GM19238 (cell line): ENCODE data around the gene HIGD2A.

ENCODE experiments used
- DNase-seq: peaks from one replicate; pipeline ENCODE4 v3.0.0; 2011; ENCODE audit warnings: low spot score; ENCODE audit not compliant: insufficient read length

HIGD2A gene

DNA sequence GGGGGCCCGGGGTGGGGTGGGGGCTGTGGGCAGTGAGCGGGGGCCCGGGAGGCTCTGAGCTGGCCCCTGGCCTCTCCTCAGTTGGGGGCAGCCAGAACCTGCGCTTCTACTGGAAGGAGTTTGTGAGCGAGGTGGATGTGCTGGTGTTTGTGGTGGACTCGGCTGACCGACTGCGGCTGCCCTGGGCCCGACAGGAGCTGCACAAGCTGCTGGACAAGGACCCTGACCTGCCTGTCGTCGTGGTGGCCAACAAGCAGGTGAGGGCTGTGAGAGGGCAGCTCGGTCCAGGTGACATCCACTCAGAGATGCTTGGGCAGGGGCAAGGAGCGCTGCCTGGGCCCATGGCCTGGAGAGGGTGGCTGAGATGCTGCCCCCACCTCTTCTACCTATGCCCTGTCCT is 19.8 kb upstream of the HIGD2A start:
- DNase-seq, result no peak

DNA sequence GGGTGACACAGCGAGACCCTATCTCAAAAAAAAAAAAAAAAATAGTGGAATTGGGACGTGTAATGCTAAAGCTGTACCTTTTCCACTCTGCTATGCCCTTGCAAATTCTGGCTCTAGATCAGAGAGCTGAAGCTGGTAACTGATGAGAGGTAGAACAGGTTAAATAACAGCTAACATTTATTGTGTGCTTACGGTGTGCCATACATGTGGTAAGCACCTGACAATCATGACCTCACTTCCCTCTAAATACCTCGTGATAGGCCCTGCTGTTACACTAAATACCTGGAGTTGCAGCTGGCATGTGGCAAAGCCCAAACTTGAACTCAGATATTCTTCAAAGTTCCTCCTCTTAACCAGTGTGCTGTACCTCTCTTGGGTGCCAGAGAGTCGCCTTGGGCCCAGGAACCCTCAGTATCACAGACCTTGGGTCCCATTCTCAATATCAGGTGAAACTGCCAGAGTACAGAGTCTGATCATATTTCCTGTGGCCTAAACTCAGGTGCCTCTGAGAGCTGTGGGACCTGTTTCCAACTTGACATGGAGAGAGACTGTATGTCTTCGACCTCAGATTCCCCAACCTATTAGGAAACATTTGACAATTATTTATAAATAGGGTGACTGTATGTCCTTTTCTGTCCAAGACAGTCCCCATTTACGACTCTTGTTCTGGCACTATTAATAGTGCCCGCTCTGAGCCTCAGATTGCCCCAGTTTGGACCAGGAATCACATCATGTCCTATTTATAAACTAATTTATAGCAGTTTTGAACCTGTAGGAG is 18.4 kb upstream of the HIGD2A start:
- DNase-seq, result no peak

DNA sequence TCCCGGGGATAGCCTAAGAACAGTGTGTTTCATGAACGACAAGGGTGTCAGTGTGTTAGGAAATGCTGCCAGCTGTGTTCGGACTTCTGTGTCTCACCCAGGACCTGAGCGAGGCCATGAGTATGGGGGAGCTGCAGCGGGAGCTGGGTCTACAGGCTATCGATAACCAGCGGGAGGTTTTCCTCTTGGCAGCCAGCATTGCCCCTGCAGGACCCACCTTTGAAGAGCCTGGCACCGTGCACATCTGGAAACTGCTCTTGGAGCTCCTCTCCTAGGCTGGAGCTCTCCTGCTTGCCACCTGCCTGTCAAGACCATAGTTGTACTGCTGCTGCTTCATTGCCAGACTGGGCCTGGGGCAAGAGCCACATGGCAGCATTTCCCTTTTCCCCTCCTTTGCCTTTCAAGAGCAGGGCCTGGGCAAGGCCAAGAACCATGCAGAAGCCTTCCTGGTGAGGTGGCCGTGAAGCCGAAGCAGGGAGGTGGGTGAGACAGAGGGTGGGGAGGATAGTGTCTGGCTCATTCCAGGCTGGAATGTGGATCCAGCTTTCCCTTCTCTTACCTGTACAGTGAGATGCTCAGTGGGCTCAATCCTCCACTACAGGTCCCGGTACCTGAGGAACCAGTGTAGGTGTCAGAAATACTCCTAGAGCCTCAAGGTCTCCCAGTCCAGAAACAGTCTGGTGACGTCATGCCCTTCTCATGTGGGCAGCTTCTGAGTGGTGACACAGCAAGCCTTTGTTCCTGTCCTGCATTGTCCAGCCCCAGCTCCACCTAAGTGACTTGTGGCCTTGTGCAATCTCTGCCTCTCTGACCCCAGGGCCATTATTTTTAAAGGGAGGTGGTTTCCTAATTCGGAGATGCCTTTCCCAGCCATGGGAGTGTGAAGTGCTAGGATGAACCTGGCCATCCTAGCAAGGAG is 16.7 kb upstream of the HIGD2A start:
- DNase-seq, result no peak

DNA sequence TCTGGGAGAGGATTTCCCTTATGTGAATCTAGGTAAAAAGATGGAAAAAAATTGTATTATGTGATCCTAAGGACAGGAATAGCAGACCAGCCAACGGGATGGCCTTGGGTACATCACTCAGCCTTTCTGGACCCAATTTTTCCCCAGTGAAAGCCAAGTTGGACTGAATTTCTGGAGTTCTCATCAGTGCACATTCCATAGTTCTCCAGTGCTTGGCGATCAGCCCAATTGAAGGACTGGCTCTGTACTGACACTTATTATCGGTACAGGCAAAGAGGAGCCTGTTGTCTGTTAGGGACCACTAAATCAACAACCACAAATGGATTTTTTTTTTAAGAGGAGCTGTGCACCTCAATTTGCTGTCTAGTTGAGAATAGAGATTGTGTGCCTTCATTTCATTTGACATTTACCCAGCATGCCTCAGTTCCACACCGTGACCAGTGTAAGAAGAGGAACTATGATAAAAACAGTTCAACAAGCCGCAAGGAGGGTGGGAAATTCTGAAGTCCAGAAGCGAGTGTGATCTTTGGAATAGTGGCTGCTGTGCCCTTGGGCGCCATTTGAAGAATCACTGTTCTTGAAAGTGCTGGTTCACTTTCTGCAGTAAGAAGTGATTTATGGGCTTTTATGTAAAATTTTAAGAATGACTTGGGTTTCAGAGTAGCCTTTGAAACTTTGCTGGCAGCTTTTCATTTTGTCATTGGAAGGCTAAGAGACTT is 15.3 kb upstream of the HIGD2A start:
- no peak for DNase-seq

DNA sequence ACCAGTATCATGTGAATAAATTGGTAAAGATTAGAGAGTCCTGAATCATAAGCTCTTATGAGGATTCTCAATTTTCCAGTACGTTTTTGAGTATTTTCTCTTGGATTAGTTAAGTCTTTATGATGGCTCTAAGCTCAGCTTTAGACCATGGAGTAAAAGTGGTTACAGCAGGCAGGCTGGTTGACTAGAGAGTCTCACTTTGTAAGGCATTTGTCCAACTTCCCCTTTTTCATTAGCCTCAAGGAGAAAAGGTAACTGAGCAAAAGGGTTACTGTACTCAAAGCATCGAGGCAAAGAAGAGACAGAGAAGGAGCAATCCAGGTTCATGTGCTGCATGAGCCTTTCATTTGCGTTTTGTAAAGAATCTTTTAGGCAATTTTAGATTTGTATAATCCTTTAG is 8.7 kb upstream of the HIGD2A start:
- no peak for DNase-seq

DNA sequence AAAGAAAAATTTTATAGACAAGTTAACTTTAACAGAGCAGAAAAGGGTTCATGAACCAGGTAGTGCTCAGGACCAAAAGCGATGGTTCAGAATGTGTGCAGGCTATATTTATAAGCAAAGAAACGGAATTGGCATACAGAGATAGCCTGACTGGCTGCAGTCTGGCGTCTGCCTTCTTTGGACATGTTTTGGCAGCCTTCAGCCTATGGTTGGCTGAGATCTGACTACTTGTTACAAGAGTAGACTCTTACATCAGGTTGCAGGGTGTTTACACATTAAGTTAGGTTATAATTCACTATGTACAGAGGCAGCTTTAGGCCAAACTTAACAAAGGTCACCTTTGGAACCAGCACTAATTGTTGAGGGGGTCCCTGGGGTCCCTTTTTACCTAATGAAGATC is 7.1 kb upstream of the HIGD2A start:
- DNase-seq, result no peak

DNA sequence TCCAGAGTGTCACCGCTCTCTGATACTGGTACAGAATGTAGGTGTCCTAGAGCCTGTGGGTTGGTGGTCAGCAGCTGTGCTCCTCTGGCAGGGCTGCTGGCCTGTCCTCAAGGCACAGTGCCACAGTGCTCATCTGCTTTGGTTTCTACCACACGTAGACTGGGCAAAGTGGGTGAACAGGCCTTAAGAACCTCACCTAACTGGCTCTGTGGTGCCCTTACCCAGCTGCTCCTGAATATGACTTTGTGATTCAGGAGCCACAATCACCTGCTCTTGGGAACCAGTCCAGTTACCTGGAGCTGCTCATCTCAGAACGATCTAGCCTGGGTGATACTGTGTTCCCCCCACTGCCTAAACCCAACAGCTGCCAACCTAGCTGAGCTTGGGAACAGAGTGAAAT is 6.6 kb upstream of the HIGD2A start:
- no peak for DNase-seq

DNA sequence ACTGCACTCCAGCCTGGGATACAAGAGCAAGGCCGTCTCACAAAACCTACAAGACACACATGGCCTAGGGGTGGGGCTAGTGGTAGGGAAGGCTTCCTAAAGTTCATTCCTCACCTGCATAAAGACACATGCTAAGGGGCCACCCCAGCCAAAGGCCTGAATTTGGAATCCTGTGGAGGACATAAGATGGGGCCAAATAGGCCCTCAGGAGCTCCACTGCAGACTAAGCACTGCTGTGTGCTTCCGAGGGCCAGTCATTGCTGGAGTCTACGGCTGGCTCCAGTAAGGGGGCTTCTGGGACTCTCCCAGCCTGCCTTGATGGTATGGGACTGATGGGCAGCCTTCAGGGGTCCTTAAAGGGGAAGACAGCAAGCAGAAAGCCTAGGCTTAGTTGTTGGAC is 5.8 kb upstream of the HIGD2A start:
- no peak for DNase-seq

DNA sequence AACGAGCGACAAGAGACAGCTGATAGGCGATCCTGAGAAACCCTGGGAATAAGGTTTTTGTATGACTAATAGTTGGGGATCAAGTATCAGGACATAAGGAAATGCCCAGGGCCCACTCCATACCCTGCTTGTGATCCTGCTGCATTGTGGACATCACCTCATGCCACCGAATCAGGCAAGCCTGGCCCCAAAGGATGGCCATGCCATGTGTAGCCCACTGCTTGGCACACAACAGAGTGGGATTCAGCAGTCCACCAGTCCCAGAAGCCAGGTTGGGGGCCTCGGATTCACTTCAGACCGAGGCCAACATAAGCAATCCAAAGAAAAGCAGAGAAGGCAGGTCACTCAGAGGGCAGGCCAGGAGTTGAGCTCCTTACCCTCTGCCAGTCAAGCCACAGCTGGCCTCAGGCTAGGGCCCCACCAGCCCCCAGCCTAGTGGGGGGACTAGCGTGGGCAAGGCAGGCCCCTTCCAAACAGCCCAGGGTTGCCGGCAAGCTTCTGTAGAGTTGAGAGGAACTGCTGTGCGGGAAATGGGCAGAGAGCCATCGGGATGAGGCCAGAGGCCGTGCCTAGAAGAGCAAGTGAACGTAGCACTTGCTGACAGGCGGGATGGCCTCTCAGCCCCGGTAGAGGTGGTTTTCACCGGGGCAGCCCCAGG is 5.2 kb upstream of the HIGD2A start:
- no peak for DNase-seq

DNA sequence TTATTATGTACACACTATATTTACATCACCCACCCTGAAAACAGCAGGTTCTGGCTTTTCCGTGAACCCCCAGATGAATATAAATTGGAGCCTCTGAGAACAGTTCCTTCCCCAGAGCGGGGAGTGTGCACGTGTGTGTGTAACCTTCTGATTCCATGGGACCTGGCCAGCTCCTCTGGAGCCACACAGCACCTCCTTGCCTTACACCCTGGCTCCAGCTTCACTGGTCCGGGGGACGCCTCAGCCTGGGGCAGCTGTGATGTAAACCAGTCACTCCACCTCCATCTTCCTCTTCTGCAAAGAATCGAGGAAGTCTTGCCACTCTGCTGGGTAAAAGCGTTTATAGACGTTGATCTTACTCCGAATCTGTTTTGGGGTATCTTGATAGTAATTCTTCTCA is 4.6 kb upstream of the HIGD2A start:
- no peak for DNase-seq

DNA sequence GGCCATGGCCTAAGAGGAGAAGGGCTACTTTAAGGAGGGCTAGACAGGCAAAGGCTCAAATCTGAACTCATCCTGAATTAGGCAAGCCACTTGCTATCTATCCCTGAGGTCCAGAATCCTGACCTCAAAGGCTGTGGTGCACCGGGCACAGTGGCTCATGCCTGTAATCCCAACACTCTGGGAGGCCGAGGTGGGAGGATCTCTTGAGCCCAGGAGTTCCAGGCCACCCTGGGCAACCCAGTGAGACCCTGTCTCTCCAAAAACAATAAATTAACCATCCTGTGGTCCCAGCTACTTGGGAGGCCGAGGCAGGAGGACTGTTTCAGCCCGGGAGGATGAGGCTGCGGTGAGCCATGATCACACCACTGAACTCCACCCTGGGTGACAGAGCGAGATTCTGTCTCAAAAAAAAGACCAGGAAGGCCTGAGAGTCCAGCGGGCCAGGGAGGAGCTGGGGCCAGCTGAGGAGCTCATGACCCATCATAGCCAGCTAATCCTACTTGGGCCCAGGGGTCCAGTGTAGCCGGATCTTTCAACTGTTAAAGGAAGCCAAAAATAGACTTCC is 4.1 kb upstream of the HIGD2A start:
- no peak for DNase-seq

DNA sequence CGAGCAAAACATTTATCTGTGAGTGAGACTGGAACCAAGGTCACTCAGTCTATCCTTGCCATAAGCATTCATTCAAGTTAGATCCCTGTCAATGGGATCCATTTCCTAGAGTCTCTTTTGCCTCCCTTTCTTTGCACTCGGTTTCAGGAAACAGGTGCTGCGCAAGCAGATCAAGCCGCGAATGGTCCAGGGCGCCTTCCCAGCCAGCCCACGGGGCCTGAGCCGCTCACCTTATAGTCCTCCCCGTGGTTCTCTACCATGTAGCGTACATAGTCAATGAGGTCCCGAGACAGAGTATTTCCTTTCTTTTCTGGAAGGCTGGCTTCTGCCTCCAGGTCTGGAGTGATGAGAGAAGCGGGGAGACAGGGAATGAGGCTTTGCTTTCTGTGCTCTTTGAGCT is 3.6 kb upstream of the HIGD2A start:
- no peak for DNase-seq

DNA sequence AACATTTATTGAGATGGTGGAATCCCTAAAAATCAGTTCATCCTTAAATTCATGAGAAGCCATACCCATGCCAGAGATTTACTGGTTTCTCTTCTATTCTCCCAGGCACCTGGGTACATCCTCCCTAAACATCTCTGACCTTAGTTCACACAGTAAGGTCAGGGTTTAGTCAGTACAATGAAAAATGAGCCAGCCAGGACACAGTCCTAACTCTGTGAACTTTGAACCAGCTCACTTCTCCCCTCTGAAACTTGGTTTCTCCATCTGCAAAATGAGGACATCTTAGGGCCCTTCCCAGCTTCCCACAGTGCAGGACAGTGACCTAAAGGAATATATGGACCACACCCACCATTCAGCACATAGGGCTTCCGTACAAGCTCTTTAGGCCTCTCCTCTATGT is 2.1 kb upstream of the HIGD2A start:
- DNase-seq, result no peak

DNA sequence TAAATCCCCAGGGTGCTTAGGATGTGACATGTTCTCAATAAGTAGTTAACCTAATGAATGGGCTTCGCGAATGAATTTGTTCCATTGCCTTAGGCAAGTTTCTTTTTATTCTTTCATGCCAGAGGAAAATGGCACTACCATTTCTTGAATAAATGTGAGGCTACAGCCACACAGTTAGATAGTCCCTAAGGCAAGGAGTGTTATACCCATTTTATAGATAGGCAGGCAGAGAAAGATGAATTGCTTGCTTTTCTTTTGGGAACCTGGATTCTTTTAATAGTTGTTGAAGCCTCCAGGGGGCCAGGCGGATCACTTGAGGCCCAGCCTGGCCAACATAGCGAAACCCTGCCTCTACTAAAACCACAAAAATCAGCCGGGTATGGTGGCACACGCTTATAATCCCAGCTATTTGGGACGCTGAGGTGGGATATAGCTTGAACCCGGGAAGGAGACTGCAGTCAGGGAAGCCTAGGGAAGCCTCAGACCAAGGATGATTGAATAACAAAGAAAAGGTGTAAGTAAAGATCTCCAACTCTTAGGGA is 1.1 kb upstream of the HIGD2A start:
- DNase-seq, result no peak

DNA sequence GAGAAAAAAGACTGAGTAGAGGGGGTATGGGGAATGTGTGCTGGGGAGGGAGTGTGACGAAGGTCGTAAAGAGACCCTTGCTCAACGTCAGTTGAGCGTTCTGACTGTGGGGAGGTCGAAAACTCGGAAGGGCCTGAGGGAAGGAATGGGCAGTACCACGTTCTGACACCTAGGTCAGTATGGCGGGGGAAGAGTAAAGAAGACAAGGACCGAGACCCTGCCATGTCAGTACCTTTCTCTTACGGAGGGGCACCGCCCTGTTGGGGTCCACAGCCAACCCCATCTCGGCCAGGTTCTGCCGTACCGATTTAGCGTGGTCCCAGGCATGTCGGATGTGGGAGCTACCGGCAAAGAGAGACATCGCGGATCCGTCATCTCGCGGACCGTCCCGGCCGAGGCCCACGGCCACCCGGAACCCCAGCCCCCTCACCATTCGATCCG is 528 bp upstream of the HIGD2A start:
- DNase-seq, result no peak

DNA sequence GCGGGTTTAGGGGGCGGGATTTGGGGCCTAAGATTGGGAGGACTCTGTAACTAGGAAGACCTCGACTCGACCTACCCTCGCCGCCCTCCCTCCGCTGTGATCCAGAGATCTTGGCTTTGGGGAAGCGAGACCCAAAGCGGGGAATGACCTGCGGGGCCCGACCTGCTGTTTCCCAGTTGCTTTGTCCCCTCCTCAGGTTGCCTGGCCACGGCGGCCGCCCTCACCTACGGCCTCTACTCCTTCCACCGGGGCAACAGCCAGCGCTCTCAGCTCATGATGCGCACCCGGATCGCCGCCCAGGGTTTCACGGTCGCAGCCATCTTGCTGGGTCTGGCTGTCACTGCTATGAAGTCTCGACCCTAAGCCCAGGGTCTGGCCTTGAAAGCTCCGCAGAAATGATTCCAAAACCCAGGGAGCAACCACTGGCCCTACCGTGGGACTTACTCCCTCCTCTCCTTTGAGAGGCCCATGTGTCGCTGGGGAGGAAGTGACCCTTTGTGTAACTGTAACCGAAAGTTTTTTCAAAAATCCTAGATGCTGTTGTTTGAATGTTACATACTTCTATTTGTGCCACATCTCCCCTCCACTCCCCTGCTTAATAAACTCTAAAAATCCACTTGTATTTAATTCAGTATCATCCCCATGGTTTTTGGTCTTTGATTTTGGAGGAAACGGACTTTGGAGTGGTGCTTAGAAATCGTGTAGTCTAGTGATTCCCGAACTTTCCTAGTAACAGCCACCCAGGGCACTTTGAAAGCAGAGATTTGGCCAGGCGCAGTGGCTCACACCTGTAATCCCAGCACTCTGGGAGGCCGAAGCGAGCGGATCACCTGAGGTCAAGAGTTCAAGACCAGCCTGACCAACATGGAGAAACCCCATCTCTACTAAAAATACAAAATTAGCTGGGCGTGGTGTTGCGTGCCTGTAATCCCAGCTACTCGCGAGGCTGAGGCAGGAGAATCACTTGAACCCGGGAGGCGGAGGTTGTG is 878 bp downstream of the HIGD2A start:
- DNase-seq, result no peak

DNA sequence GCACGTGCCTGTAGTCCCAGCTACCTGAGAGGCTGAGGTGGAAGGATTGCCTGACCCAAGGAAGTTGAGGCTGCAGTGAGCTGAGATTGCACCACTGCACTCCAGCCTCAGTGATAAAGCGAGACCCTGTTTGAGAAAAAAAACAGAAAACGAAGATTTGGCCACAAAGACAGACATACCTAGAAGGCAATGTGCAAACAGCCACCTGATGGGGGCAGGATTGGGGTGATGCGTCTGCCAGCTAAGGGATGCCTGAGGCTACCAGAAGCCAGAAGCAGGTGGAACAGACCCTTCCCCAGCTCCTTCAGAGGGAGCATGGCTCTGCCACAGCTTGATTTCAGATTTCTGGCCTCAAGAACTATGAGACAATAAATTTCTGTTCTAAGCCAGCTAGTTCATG is 2.9 kb downstream of the HIGD2A start:
- no peak for DNase-seq

DNA sequence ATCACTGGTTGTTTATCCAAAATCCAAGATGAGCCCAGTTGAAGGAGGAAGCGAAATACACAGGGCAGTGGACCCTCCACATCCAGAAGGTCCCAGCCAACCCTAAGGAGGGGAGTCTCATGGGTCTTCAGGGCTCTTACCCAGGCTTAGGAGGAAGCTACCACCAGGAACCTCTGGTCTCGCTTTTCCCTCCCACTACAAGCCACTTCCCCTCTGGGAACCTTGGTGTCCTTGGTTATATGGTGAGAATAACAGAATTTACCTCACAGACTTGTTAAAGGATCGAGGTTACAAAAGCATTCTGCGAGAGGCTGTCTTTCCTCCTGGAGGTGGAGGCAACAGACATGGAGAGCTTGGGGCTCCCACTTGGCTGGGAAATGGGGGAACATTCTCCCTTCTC is 3.4 kb downstream of the HIGD2A start:
- no peak for DNase-seq

DNA sequence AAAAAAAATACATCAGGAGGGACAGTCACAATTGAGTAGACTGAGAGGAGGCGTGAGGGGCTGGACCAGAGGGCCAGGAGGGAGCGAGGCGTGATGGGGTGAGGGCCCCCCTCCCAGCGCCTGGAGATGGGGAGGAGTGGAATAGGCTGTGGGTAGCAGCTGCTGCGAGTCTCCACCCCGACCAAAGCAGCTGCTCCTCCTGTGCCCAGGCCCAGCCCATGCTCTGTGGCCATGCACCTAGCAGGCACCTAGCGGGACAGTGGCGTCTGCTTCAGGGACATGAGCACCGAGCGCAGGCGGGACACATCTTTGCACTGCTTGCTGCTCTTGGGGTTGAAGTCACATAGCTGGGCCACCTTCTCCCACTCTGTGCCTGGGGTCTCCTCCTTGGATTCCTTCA is 4.0 kb downstream of the HIGD2A start:
- DNase-seq, result no peak

DNA sequence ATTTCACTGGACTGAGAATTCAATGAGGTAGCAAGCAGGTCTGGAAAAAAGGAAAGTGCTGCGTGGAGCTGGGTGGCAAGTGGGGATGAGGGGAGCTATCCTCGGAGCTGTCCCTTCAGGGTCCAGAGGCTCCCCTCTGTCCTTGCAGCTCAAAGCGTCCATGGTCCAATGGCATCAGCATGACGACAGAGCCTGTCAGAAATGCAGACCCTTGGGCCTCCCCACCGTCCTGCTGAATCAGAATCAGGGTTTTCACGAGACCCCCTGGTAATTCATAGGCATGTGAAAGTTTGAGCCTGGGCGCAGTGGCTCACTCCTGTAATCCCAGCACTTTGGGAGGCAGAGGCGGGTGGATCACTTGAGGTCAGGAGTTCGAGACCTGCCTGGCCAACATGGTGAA is 5.5 kb downstream of the HIGD2A start:
- no peak for DNase-seq
